ENCODE results near the gene SLC35F3.
"Not testable (repeated sequence)": the region's sequence is repeated elsewhere in the genome, so short reads cannot be mapped to it uniquely, and the experiment has no call there.

The SLC35F3 gene

DNA sequence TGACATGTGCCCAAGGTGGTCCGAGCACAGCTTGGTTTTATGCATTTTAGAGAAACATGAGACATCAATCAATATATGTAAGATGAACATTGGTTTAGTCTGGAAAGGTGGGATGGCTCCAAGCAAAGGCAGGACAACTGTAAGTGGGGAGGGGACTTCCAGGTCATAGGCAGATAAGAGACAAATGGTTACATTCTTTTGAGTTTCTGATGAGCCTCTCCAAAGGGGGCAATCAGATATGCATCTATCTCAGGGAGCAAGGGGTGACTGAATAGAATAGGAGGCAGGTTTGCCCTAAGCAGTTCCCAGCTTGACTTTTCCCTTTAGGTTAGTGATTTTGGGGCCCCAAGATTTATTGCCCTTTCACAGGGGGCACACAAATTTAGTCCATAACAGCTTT is 374.5 kb downstream of the SLC35F3 start:
- TF ChIP-seq ZNF274 (IDR thresholded peaks at IDR 0.05; ENCODE audit: low read depth, low read length): no peak

DNA sequence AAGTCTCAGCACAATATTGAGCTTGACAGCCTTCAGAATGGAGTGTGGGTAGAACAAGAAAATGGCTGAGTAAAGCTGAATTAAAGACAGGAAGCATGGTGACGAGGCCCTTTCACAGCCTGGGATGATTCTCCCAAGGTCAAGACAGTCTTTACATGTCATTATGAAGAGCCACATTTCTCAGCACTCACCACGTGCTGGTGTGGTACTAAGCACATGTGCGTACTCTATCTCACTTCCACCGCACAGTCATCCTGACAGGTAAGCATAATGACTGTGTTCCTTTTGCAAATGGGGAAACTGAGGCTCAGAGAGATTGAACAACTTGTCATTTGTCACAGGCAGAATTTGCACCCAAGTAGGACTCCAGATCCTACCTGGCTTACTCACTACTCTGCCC is 376.0 kb downstream of the SLC35F3 start:
- no peak overlapping the region for H3K4me3 ChIP-seq (ENCODE audit: low read length)
- TF ChIP-seq ZNF274 (IDR thresholded peaks at IDR 0.05; ENCODE audit: low read depth, low read length): no peak

More for the DNA sequence above, 374.5 kb downstream of the SLC35F3 start:
- no peak overlapping the region for H3K4me3 ChIP-seq (ENCODE audit: low read length)

DNA sequence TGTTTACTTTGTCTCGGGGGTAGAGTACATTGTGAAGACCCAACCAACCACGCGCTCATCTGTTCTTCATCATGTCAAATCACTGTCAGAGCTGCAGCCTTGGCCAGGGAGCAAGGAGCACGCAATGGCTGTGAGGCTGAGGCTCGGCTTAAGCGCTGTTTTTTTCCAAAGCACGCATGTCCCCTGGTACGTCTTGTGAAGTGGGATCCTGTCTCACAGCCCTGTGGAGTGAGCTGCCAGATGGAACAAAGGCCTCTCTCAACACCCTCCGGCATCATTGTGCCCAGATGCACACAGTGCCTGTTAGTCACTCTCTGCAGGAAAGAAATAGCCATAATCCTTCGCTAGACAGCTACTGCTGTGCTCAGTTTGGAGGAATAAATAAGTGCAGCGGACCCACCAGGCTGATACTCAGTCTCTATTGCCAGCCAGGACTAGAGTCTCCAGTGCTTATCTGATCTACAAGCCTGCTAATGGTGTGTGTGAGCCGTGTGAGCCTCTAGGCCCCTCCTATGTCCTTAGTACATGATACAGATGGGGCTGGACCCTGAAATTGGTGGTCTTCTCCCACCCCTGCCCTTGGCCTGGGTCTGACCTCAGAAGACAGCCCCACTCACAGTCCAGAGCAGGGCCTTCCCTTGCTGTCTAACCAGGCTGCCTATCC is 377.5 kb downstream of the SLC35F3 start:
- H3K4me3 ChIP-seq (ENCODE audit: low read length): no peak overlapping the region
- no peak for TF ChIP-seq ZNF274 (IDR thresholded peaks at IDR 0.05; ENCODE audit: low read depth, low read length)

DNA sequence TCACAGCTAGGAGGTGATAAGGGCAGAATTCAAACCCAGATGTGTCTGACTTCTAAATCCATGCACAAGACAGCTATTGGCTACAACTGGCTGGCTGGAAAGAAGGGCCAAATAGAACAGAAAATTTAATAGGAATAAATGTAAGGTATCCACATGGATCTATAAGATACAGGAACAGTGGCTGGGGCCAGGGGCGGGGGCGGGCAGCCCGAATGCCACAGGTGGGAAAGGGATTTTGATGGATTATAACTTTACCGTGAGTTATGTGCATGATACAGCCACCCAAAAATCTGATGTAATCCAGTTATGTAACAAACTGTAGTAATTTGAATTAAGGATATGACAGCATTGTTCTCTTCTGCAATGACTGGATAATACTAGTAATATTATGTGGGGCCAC is 381.7 kb downstream of the SLC35F3 start:
- H3K4me3 ChIP-seq (ENCODE audit: low read length): no peak overlapping the region
- no peak for TF ChIP-seq ZNF274 (IDR thresholded peaks at IDR 0.05; ENCODE audit: low read depth, low read length)

DNA sequence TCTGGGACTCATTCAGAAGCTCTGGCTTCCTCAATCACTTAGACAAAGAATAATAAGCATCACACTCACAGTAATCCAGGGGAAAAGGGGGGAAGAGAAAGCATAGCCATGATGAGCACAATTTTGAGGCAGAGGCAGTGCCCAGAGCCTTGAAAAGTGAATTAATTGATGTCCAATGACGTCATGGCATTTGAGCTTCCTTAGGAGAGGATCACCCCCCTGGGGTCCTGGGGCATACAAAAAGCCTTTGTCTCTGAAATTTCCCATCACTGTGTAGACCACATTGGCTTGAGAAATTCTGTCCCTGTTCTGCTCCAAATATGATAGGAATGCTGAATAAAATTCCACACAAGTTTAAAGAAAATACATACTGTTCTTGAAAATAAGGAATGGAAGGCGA is 384.5 kb downstream of the SLC35F3 start:
- H3K4me3 ChIP-seq (ENCODE audit: low read length): no peak overlapping the region
- TF ChIP-seq ZNF274 (IDR thresholded peaks at IDR 0.05; ENCODE audit: low read depth, low read length): no peak

DNA sequence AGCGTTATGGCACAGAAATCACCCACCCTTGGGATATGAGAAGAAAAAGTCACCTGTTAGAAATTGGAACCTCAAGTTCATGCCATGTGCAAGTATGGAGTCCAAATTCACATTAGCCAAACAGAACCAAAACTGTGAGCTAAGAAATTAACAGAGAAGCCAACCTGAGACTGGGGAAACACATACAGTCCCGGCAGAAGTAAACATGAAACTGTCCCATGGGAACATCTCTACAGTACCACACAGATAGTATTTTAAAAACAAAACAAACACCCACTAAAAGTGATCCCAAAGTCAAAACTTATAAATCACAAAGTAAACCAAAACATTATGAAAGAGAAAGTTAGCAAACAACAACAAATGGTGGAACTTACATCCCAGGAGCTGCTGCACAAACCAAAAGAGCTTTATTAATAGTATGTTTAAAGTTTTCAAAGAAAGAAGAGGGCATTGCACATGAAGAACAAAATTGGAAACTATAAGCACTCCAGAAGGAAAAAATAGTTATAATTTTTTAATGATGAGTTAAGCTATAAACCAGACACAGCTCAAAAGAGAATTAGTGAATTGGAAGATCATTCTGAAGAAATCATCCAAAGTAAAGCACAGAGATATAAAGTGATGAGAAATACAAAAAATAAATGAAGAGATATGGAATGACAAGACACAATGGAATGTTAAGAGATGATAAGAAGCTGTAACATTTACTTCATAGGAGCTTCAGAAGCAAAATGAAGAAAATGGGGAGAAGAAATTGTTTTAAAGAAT is 385.2 kb downstream of the SLC35F3 start:
- TF ChIP-seq ZNF274 (IDR thresholded peaks at IDR 0.05; ENCODE audit: low read depth, low read length): no peak
- no peak overlapping the region for H3K4me3 ChIP-seq (ENCODE audit: low read length)

DNA sequence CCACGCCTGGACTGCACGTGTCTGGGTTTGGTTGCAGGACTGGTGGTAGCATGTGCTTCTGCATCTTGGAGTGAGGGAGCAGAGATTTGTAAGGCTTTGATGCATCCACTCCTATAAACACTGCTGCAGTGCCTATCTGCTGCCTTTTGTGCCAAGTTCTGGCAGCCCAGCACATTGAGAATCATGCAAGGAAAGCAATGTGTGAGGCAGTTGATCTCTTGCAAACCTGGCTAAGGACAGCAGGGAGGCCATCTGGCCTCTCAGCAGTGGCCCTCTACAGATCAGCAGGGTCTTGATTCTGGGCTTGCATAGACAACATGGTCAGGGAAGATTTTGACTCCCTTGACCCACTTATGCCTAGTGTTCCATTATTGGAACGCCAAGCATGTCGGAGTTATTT is 387.5 kb downstream of the SLC35F3 start:
- TF ChIP-seq ZNF274 (IDR thresholded peaks at IDR 0.05; ENCODE audit: low read depth, low read length): no peak
- H3K4me3 ChIP-seq (ENCODE audit: low read length): no peak overlapping the region

DNA sequence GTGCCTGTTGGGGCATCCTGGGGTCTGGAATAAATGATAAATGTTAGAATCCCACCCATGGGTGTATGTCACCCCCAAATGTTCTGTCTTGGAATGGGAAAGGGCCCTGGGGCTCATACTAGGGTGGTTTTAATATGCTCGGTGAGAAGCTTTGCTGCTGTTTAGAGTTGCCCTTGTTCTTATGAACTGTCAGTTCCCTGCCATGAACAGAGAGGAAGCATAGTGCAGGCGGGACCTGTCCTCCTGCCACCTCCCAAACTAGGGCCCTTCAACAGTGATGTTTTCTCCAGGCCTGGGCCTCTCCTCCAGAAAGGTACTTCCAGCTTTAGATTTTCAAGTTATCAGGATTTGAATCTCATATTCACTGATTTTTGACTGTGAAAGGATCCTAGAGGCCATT is 388.1 kb downstream of the SLC35F3 start:
- no peak for TF ChIP-seq ZNF274 (IDR thresholded peaks at IDR 0.05; ENCODE audit: low read depth, low read length)
- H3K4me3 ChIP-seq (ENCODE audit: low read length): no peak overlapping the region

DNA sequence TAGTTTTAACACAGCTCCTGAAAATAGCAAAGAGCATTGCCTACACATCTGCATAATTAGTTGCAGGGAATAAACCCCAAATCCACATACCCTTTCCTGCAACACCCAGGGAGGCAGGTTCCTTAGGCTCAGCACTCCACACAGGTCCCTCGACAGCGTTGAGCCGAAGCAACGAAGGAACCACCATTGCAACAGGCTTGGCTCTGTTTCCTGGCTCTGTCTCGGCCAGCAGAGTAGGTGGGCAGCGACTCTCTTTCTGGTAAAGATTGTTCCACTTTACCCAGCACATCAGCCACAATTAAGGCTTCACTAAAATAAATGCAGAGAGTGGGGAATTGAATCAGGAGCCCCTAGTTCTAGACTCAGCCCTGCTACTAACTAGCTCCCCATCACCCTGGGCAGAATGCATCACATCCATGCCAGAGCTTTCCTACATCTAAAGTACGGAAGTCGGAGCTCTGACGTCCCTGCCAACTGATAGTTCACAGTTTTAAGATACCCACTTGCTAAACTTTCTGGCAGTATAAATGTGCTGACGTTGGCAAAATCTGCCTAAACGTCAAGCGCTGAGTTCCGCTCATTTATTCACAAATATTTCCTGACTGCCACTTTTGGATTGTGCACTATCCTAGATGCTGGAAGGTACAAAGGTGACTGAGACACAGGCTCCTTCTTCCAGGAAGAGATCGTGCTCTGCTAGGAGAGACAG is 389.8 kb downstream of the SLC35F3 start:
- TF ChIP-seq ZNF274 (IDR thresholded peaks at IDR 0.05; ENCODE audit: low read depth, low read length): no peak
- H3K4me3 ChIP-seq (ENCODE audit: low read length): no peak overlapping the region

DNA sequence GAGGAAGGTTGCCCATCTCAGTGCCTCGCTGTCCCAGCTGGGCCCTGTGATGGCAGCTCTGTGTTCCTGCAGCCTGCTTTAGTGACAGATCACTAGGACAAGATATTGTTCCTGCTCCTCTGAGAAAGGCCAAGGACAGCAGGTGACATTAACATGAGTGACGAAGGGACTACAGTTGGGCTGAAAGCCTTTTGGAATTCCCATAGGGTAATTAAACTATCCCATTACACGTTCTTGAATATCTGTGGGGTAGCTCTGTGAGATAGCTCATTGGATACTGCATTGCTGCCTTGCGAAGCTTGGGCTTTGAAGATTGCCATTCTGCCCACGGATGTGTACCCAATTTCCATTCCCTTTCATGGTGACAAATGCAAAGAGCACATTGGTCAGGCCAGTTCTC is 390.6 kb downstream of the SLC35F3 start:
- H3K4me3 ChIP-seq (ENCODE audit: low read length): no peak overlapping the region
- no peak for TF ChIP-seq ZNF274 (IDR thresholded peaks at IDR 0.05; ENCODE audit: low read depth, low read length)

DNA sequence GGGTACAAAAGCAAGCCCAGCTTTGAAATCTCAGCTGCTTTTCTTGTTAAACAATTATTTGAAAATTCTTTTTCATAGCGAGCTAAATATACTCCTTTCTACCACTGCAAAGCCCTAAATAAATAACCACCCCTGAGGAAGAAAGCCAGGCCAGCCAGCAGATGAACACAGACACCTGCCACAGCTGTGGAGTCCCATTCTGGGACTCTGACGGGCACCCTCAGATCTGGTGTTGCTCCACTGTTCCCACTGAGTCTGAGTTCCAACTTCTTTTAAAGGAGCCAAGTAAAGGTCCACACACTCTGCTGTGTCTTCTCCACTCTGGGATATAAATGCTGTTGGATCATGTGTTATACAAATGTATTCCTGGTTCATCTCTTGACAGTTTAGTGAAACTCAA is 391.1 kb downstream of the SLC35F3 start:
- no peak overlapping the region for H3K4me3 ChIP-seq (ENCODE audit: low read length)
- no peak for TF ChIP-seq ZNF274 (IDR thresholded peaks at IDR 0.05; ENCODE audit: low read depth, low read length)

DNA sequence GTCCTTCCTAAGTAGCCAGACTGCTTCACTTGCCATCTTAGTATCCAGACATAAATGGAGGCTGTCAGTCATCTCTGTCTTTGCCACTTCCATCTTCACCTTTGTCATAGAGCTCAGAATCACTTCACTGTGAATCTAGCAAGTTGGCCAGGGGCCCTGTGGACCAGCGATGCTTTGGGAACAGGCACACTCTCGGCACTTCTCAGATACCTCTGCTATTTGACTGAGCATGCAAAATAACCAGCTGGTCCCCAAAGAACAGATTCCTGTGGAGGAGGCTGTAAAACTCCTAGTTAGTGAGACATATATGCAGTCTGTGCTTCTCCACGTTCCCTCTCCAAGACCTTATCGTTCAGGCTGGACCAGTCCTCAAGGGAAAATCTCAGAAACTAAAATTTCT is 392.0 kb downstream of the SLC35F3 start:
- H3K4me3 ChIP-seq (ENCODE audit: low read length): no peak overlapping the region
- no peak for TF ChIP-seq ZNF274 (IDR thresholded peaks at IDR 0.05; ENCODE audit: low read depth, low read length)

DNA sequence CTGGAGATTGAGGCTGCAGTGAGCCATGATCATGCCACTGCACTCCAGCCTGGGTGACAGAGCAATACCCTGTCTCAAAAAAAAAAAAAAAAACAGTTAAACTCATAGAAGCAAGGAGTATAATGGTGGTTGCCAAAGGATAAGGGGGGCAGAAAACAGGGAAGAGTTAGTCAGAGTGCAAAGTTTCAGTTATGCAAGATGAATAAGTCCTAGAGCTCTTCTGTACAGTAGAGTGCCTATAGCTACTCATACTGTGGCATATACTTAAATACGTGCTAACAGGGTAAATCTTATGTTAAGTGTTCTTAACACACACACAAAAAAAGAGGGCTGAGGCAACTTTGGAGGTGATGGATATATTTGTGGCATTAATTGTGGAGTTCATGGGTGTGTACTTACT is 393.2 kb downstream of the SLC35F3 start:
- no peak overlapping the region for H3K4me3 ChIP-seq (ENCODE audit: low read length)
- TF ChIP-seq ZNF274 (IDR thresholded peaks at IDR 0.05; ENCODE audit: low read depth, low read length): no peak

DNA sequence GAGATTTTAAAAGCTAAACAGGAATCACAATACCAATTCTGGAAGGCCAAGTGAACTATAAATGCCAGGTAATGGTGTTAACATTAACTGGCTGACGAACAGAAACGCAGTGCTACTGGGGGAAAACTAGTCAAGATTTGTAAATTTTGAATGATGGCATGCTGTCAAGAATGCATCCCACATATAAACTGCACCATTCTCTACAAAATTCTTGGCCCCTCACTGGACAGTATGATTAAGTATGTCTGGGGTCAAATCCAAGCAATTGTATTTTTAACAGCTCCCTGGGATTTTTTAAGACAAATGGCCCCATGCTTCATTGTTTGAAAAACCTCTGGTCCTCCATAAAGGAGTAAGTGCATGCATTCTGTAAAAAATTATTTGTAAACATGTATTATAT is 395.6 kb downstream of the SLC35F3 start:
- TF ChIP-seq ZNF274 (IDR thresholded peaks at IDR 0.05; ENCODE audit: low read depth, low read length): no peak
- no peak overlapping the region for H3K4me3 ChIP-seq (ENCODE audit: low read length)

DNA sequence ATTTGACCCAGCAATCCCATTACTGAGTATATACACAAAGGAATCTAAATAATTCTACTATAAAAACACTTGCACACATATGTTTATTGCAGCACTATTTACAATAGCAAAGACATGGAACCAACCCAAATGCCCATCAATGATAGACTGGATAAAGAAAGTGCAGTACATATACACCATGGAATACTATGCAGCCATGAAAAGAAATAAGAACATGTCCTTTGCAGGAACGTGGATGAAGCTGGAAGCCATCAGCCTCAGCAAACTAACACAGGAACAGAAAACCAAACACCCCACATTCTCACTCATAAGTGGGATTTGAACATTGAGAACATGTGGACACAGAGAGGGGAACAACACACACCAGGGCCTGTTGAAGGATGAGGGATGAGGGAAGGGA is 397.2 kb downstream of the SLC35F3 start:
- H3K4me3 ChIP-seq (ENCODE audit: low read length): not testable (repeated sequence)
